Vagina (tissue), 2 donors: ENCODE data around the gene ZBTB8OS. TPM values are rescaled to one million over a fixed set of nuclear protein-coding genes. Genes with fewer than 3 reads are reported as not detected.

Experiments used
- DNase-seq, 2 donors: peaks; one replicate each; pipeline ENCODE4 v3.0.0-alpha.2; 2017; ENCODE audit errors: extremely low spot score in 2 of 2
- H3K27ac ChIP-seq: fragments of 200-600 bp; sonication (generic); one replicate; pipeline ENCODE4 v1.5.1; 2019
- H3K27me3 ChIP-seq: fragments of 200-600 bp; sonication (generic); one replicate; pipeline ENCODE4 v1.5.1; 2019
- H3K36me3 ChIP-seq, 2 donors: fragments of 200-600 bp; sonication (generic); one replicate each; pipeline ENCODE4 v1.5.1; 2017 to 2019
- H3K4me1 ChIP-seq: fragments of 200-600 bp; sonication (generic); one replicate; pipeline ENCODE4 v1.5.1; 2019
- H3K4me3 ChIP-seq, 2 donors: fragments of 200-600 bp; sonication (generic); 1 replicate in 1 of 2; 2 replicates in 1 of 2; pipeline ENCODE4 v1.5.1; 2016 to 2019
- H3K9me3 ChIP-seq: fragments of 200-600 bp; sonication (generic); one replicate; pipeline ENCODE4 v1.5.1; 2019
- CTCF ChIP-seq, 3 experiments: fragments of 450-650 bp in 2 of 3; fragments of 200-600 bp in 1 of 3; sonication (generic) in 1 of 3; IDR thresholded peaks; one replicate each; pipeline ENCODE4 v1.5.1; 2017 to 2019; ENCODE audit warnings: antibody characterized with exemption in 3 of 3, mild to moderate bottlenecking in 2 of 3, moderate library complexity in 2 of 3
- POLR2A ChIP-seq, 2 donors: fragments of 450-650 bp; IDR thresholded peaks; one replicate each; pipeline ENCODE4 v1.6.1; 2017; ENCODE audit warnings: antibody characterized with exemption in 2 of 2, mild to moderate bottlenecking in 2 of 2, moderate library complexity in 2 of 2
- POLR2AphosphoS5 ChIP-seq, 2 donors: sonication (generic); formaldehyde crosslinking; IDR thresholded peaks; one replicate each; pipeline ENCODE4 v1.9.0; 2017; ENCODE audit warnings: antibody characterized with exemption in 2 of 2, mild to moderate bottlenecking in 2 of 2, low read depth in 1 of 2; ENCODE audit not compliant: insufficient read depth in 1 of 2
- intact Hi-C: fragments of 100-400 bp; cut with DNase I; formaldehyde crosslinking; loops from one replicate; pipeline ENCODE4 v1.15.1; 2023
- total RNA-seq: library from RNA; depleted of rRNA; stranded (reverse); fragments of >200 nt; gene quantifications from one replicate; pipeline ENCODE4 v1.2.3, GENCODE V29; 2016

The ZBTB8OS gene
- total RNA-seq, 1 donor from 2014 or later = 17.4 TPM

DNA sequence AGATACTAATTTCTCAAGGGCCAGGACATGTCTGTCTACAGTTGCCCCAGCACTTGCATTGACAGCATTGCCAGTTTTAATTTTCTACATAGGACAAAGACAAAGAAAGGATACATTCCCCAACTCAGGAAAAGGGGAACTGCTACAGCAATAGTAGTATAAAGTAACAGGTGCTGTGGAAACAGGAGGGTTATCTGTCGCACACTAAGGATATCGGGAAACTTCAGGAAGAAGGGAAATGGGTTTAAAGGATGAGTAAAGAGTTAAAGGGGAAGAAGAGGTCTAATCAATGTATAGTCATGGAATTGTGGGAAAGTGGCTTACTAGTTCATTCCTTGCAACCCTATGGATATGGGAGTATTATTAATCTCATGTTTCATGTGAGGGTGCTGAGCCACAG, 36.0 kb upstream of the ZBTB8OS start:
- H3K27me3 ChIP-seq = no peaks in the 10 kb centered on the region

GRCh38 chr1:32685498-32685897, 35.1 kb upstream of the ZBTB8OS start:
- H3K27ac ChIP-seq = peak overlapping the region; percentile 36
- TF ChIP-seq POLR2A (IDR thresholded peaks at IDR 0.05) (no peak), POLR2AphosphoS5 (IDR thresholded peaks at IDR 0.05; ENCODE audit: insufficient read depth in 1 of 2, low read depth in 1 of 2) (no peak), CTCF (IDR thresholded peaks at IDR 0.05) (no peak)
- no peak for DNase-seq
- H3K36me3 ChIP-seq = peaks cover 4 to 27% of the 10 kb centered on the region in 2 donors
- H3K4me1 ChIP-seq = peaks cover 34% of the 10 kb centered on the region
- no peak overlapping the region for H3K4me3 ChIP-seq
- no peaks in the 10 kb centered on the region for H3K9me3 ChIP-seq
- intact Hi-C loops = no loop called here
- no peaks in the 10 kb centered on the region for H3K27me3 ChIP-seq

More for the DNA sequence above, 36.0 kb upstream of the ZBTB8OS start:
- H3K4me1 ChIP-seq = peaks cover 29% of the 10 kb centered on the region
- H3K9me3 ChIP-seq = no peaks in the 10 kb centered on the region
- peaks cover 0 to 18% of the 10 kb centered on the region in 2 donors for H3K36me3 ChIP-seq
- no peak overlapping the region for H3K27ac ChIP-seq
- intact Hi-C loops = no loop called here
- DNase-seq = no peak
- H3K4me3 ChIP-seq = no peak overlapping the region
- TF ChIP-seq POLR2A (IDR thresholded peaks at IDR 0.05) (no peak), POLR2AphosphoS5 (IDR thresholded peaks at IDR 0.05; ENCODE audit: insufficient read depth in 1 of 2, low read depth in 1 of 2) (no peak), CTCF (IDR thresholded peaks at IDR 0.05) (no peak)

DNA sequence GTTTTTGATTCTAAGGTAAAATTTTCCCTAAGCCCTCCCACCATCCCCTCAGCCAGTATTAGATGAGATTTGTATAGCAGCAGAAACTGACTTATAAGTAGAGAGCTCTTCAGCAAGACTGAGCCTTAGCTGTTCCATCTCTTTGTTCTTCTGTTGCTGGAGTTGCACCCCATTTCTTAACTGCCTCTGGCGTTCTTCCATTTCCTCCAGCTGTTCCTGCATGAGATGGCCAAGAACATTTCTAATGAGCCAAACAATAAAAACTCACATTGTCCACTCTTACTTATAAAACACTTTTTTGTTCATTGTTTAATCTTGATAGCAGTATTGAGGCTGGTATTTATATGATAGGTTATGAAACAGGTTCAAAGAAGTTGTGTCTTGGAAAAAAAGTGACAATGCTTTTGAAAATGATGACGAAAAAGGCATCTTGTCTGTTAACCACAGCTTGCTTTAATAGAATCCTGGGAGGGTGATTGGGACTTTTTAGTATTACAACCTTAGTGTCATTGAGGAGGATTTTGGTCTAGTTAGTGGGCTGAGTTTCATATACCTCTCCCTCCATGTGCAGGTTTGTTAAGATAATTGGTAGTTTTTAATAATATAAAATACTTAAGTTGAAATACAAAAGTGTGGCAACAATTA, 33.9 kb upstream of the ZBTB8OS start:
- Histone ChIP-seq H3K27ac (peak overlapping the region; percentile 36), H3K27me3 (no peaks in the 10 kb centered on the region), H3K36me3 (peaks cover 4 to 34% of the 10 kb centered on the region in 2 donors), H3K4me1 (peaks cover 34% of the 10 kb centered on the region), H3K9me3 (no peaks in the 10 kb centered on the region), H3K4me3 (no peak overlapping the region)
- intact Hi-C loops = no loop called here
- DNase-seq = no peak
- TF ChIP-seq POLR2AphosphoS5 (IDR thresholded peaks at IDR 0.05; ENCODE audit: insufficient read depth in 1 of 2, low read depth in 1 of 2) = peak; percentile 28 to 67
- no peak for TF ChIP-seq CTCF (IDR thresholded peaks at IDR 0.05)

GRCh38 chr1:32683397-32683796, 33.0 kb upstream of the ZBTB8OS start:
- H3K4me3 ChIP-seq = no peak overlapping the region
- intact Hi-C loops = no loop called here
- H3K9me3 ChIP-seq = no peaks in the 10 kb centered on the region
- H3K27ac ChIP-seq = peak overlapping the region; percentile 14
- no peaks in the 10 kb centered on the region for H3K27me3 ChIP-seq
- H3K4me1 ChIP-seq = peaks cover 34% of the 10 kb centered on the region
- no peak for DNase-seq
- TF ChIP-seq POLR2AphosphoS5 (IDR thresholded peaks at IDR 0.05; ENCODE audit: insufficient read depth in 1 of 2, low read depth in 1 of 2) (no peak), POLR2A (IDR thresholded peaks at IDR 0.05) (no peak), CTCF (IDR thresholded peaks at IDR 0.05) (no peak)
- H3K36me3 ChIP-seq = peaks cover 4 to 38% of the 10 kb centered on the region in 2 donors

DNA sequence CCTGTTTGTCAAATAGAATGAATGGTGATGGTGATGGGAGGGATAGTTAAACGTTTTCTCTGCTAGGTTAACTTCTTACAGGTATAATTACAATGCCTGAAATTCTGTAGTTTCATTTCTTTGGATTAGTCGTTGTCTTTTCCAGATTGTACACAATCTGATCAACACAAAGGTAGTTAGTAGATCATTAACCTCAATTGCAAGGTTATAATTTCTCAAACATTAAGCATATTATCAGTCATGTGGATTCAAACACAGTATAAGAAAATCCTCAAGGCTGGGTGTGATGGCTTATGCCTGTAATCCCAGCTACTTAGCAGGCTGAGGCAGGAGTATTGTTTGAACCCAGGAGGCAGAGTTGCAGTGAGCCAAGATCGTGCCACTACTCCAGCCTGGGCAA, 31.6 kb upstream of the ZBTB8OS start:
- peaks cover 4 to 41% of the 10 kb centered on the region in 2 donors for H3K36me3 ChIP-seq
- no peaks in the 10 kb centered on the region for H3K9me3 ChIP-seq
- no peak overlapping the region for H3K27ac ChIP-seq
- no peaks in the 10 kb centered on the region for H3K27me3 ChIP-seq
- H3K4me3 ChIP-seq = no peak overlapping the region
- intact Hi-C loops = no loop called here
- DNase-seq = no peak
- peaks cover 34% of the 10 kb centered on the region for H3K4me1 ChIP-seq
- TF ChIP-seq CTCF (IDR thresholded peaks at IDR 0.05) (no peak), POLR2AphosphoS5 (IDR thresholded peaks at IDR 0.05; ENCODE audit: insufficient read depth in 1 of 2, low read depth in 1 of 2) (no peak), POLR2A (IDR thresholded peaks at IDR 0.05) (no peak)
